ENCODE measurements around the gene SUPT6H. TPM values are rescaled to one million over a fixed set of nuclear protein-coding genes. Genes with fewer than 3 reads are reported as not detected.
"Not testable (repeated sequence)": the region's sequence is repeated elsewhere in the genome, so short reads cannot be mapped to it uniquely, and the experiment has no call there.

SUPT6H gene
- total RNA-seq, 1 experiment from 2014 or later = 25.1 TPM

DNA sequence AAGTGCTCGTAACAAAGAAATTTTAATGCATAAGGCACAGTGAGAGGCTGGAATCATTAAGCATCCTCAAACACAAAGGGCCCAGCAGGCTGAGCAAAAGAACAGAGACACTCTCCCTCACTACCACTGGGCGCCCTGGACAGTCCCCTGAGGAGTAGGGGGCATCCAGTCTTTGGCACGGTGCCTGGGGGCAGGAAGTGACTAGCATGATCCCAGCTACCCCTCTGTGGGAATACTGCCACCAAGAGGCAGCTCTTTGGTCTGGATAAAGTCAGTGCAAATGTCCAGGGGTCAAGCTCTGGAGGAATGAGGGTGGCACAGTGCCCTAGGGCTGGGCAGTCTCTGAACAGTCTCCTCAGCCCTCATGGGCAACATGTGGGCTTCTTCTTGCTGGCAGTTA is 52.3 kb downstream of the SUPT6H start:
- DNase-seq = no peak
- H3K36me3 ChIP-seq (replicated peaks; ENCODE audit: control insufficient read depth, insufficient read depth, low read length) = peaks cover 16% of the 10 kb centered on the region
- H3K27me3 ChIP-seq (ENCODE audit: control insufficient read depth, insufficient read depth, low read length) = no peaks in the 10 kb centered on the region
- no peak overlapping the region for H3K4me3 ChIP-seq (ENCODE audit: insufficient read depth, low read depth, low read length)

DNA sequence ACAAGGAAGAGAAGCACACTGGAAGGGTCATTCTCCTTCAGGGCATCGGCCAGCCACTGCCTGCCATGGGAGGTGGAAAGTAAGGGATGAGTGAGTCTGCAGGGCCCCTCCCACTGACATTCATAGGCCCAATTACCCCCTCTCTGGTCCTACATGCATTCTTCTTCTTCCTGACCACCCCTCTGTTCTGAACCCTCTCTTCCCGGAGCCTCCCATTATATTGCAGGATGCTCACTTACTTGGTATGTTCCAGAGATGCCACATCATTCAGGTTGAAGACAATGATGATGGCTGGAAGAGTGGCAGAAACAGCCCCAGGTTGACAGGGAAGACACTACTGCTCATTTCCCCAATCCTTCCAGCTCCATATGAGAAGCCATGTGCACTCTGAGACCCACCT is 53.2 kb downstream of the SUPT6H start:
- peaks cover 16% of the 10 kb centered on the region for H3K36me3 ChIP-seq (replicated peaks; ENCODE audit: control insufficient read depth, insufficient read depth, low read length)
- no peak for DNase-seq
- H3K4me3 ChIP-seq (ENCODE audit: insufficient read depth, low read depth, low read length) = no peak overlapping the region
- H3K27me3 ChIP-seq (ENCODE audit: control insufficient read depth, insufficient read depth, low read length) = no peaks in the 10 kb centered on the region

DNA sequence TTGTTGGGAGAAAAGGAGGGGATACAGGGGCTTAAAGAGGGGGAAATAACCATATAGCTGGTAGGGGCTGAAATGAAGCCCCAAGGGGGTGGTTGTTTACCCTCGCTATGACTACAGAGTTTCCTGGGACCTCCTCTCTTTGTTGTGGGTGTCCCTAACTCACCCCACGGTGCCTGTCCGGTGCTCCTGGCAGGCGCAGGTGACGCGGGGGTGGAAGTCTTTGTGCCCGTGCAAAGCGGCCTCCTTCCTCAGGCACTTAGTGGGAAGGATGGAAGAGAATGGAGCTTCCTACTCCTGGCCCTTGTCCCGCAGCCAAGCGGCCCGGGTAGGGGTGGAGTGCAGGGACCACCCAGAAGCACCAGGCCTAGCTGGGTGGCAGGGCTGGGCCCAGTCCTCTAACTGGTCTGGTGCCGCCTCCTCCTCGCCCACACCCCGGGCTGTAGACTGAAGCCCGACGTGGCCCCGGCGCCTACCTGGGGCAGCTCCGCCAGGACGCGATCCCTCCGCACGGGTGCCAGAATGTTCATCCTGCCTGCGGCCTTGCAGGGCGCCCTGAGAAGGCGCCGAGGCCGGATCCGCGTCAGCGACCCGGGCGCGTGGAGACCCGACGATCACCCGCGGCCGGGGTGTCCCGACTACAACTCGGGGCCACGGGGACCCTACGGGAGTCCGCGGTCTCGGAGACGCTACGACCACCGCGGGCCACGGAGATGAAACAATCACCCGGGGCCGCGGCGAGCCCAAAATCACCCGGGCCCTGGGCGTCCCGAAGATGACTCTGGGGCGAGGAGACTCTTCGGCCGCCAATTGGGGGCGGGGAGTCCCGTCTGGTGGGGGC is 55.0 kb downstream of the SUPT6H start:
- Histone ChIP-seq H3K4me3 (ENCODE audit: insufficient read depth, low read depth, low read length) (peak overlapping the region; percentile 87), H3K27me3 (ENCODE audit: control insufficient read depth, insufficient read depth, low read length) (no peaks in the 10 kb centered on the region), H3K36me3 (replicated peaks; ENCODE audit: control insufficient read depth, insufficient read depth, low read length) (peaks cover 26% of the 10 kb centered on the region)
- peak; percentile 77 for DNase-seq

DNA sequence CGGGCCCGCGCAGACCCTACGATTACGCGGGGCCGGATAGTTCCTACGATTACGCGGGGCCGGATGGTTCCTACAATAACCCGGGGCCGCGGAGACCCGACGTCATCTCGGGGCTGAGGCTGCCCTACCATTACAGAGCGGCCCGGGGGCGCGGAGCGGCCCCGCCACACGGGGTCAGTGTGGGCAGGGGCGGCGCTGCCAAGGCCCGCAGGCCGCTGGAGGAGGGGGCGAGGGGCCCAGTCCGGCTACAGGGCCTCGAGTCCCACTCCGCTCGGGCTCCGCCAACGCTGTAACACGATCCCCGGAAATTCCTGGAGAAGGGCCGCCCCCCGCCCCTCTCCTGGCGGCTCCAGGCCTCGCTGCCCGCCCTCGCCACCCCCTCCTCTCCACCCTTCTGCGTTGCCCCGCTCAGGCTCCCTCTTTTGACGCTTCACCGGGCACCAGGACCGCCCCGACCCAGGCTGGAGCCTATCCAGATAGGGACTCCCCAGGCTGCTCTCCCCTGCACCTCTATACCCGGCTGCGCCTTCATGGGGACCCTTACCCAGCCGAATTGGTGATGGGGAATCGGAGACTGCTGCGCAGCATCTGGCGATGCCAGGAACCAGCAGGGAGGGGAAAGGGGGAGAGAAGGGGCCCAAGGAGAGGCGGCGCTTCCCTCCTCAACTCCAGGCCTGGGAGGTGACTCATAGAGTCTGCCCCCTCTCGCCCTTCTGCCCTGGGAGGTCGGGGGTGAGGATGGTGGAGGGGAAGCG is 55.8 kb downstream of the SUPT6H start, which contains the start of gene RAB34:
Gene RAB34 (minus strand): TSS at position 291 of the 755 bp plus-strand sequence. CDS start 602 bp downstream, outside the sequence.
- peaks cover 32% of the 10 kb centered on the region for H3K36me3 ChIP-seq (replicated peaks; ENCODE audit: control insufficient read depth, insufficient read depth, low read length)
- H3K27me3 ChIP-seq (ENCODE audit: control insufficient read depth, insufficient read depth, low read length) = no peaks in the 10 kb centered on the region
- peak; percentile 96 for DNase-seq
- H3K4me3 ChIP-seq (ENCODE audit: insufficient read depth, low read depth, low read length) = peak within 1 kb of the TSS; percentile 87

DNA sequence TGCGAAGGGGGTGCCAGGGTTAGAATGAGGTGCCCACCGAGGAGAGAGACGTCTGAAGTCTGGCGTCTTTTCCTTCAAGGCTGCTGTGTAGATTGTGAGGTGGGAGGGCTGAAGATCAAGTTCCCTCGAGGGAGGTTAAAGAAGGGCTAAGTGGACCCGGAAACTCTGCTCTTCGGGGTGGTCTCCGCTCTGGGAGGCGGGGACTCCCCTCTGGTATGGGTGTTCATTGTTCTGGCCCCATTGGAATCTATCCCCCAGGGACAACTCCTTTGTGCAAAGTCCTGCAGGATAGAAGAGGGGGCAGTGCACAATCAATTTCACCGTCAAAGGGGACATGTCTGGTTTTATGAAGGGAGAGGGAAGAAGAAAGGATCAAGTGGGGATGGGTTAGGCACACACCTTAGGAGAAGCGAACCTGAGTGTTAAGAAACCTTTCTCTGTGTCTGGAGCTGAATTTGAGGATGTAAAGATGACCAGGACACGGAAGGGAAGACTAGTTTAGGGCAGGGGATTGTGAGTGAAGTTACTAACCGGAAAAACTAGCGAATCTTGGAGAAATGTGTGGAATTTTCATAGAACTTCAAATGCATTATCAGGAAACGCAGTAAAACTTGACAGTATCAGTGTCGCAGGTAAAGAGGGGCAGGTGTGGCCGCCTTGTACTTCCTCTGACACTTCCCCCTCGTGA is 56.5 kb downstream of the SUPT6H start:
- Histone ChIP-seq H3K36me3 (replicated peaks; ENCODE audit: control insufficient read depth, insufficient read depth, low read length) (peaks cover 39% of the 10 kb centered on the region), H3K27me3 (ENCODE audit: control insufficient read depth, insufficient read depth, low read length) (no peaks in the 10 kb centered on the region), H3K4me3 (ENCODE audit: insufficient read depth, low read depth, low read length) (peak overlapping the region; percentile 87)
- no peak for DNase-seq

DNA sequence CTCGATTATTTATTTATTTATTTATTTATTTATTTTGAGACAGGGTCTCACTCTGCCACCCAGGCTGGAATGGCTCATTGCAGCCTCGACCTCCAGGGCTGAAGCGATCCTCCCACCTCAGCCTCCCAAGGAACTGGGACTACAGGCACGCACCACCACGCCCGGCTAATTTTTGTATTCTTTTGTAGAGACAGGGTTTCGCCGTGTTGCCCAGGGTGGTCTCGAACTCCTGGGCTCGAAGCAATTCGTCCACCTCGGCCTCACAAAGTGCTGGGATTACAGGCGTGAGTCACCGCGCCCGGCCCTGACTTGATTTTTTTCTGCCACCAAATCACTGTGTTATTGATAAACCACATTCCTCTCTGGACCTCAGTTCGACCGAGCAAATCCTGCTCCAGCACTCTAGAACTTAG is 57.0 kb downstream of the SUPT6H start:
- Histone ChIP-seq H3K36me3 (replicated peaks; ENCODE audit: control insufficient read depth, insufficient read depth, low read length) (peaks cover 43% of the 10 kb centered on the region), H3K27me3 (ENCODE audit: control insufficient read depth, insufficient read depth, low read length) (no peaks in the 10 kb centered on the region), H3K4me3 (ENCODE audit: insufficient read depth, low read depth, low read length) (peak overlapping the region; percentile 42)
- DNase-seq = no peak

DNA sequence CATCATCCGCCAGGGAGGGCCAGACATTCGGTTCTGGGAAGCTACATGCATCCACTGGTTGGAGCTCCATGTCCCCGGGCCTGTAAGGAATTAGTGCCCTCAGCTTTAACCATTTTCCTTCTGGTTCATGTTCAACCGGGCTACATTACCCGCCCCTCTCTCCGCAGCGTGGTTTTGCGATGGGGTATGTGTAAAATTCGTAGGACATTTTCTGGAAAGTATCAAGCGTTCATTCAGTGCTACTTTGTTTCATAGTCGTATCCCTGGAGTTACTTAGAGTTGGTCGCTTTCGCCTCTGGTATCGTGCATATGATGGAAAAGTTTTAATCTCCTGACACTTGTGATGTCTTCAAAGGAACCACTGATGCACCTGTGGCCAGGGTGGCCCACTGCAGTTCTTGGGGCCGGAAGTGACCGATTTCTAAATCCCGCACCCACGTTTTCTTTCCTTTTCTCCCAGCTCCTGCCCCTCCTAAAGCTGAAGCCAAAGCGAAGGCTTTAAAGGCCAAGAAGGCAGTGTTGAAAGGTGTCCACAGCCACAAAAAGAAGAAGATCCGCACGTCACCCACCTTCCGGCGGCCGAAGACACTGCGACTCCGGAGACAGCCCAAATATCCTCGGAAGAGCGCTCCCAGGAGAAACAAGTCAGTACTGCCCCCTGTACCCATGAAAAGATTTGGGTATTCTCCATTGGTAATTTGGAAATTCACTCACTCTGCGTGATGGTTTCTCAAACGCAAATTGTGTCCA is 58.4 kb downstream of the SUPT6H start:
- DNase-seq = no peak
- peaks cover 37% of the 10 kb centered on the region for H3K36me3 ChIP-seq (replicated peaks; ENCODE audit: control insufficient read depth, insufficient read depth, low read length)
- H3K27me3 ChIP-seq (ENCODE audit: control insufficient read depth, insufficient read depth, low read length) = no peaks in the 10 kb centered on the region
- H3K4me3 ChIP-seq (ENCODE audit: insufficient read depth, low read depth, low read length) = peak overlapping the region; percentile 94

DNA sequence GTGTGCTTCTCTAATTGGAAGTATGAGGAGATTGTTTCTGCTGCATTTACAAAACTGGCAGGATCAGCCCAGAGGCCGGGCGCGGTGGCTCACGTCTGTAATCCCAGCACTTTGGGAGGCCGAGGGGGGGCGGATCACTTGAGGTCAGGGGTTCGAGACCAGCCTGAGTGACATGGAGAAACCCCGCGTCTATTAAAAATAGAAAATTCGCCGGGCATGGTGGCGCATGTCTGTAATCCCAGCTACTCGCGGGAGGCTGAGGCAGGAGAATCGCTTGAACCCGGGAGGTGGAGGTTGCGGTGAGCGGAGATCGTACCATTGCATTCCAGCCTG is 59.0 kb downstream of the SUPT6H start:
- H3K4me3 ChIP-seq (ENCODE audit: insufficient read depth, low read depth, low read length) = peak overlapping the region; percentile 94
- not testable (repeated sequence) for H3K27me3 ChIP-seq (ENCODE audit: control insufficient read depth, insufficient read depth, low read length); DNase-seq
- H3K36me3 ChIP-seq (replicated peaks; ENCODE audit: control insufficient read depth, insufficient read depth, low read length) = peaks cover 34% of the 10 kb centered on the region

DNA sequence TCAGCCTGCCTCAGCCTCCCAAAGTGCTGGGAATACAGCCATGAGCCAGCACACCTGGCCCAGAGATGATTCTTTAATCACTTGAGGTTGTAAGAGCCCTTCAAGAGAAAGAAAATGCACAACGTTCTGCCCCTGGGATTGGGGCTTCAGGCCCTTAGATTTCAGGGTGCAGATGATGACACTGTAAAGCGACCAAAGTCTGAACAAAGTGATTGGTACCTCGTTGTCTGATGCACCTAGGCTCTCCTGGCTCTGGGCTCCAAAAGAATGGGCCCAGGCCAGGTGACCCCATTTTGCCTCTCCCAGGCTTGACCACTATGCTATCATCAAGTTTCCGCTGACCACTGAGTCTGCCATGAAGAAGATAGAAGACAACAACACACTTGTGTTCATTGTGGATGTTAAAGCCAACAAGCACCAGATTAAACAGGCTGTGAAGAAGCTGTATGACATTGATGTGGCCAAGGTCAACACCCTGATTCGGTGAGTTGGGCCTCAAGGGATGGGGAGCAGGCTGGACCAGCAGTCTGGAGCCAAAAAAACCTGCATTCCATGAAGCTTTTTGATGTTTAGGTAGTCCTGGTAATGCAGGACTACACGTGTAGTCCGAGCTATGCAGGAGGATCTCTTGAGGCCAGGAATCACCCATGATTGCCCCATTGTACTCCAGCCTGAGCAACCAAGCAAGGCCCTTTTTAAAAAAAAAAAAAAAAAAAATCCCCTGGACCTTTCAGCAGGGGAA is 60.6 kb downstream of the SUPT6H start:
- Histone ChIP-seq H3K36me3 (replicated peaks; ENCODE audit: control insufficient read depth, insufficient read depth, low read length) (peaks cover 34% of the 10 kb centered on the region), H3K4me3 (ENCODE audit: insufficient read depth, low read depth, low read length) (no peak overlapping the region), H3K27me3 (ENCODE audit: control insufficient read depth, insufficient read depth, low read length) (no peaks in the 10 kb centered on the region)
- no peak for DNase-seq

DNA sequence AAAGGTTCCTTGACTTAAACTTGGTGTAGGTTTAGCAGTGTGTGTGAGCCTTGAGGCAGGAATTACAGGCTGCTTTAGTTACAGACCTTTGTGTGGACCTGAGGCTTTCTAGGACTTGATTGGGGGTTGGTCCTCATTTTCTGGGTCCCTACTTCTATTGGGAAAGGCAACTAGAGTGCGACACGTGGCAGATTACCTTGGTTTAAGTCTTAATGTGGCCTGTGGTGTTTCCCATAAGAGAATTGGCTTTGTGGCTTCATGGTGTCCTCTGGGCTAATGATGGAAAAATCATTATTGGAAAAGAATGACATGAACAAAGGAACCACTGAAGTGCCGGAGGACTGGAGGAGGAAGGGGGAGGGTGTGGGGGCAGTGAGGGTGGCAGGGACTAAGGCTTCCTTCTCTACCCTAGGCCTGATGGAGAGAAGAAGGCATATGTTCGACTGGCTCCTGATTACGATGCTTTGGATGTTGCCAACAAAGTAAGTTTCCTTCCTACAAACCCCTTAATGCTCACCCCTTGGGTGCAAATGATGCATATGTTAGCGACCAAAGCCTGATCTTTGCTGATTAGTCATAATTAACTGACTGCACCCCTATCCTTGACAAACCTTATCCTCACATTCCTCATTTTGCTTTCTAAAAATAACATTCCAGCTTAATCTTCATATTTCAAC is 61.3 kb downstream of the SUPT6H start:
- H3K36me3 ChIP-seq (replicated peaks; ENCODE audit: control insufficient read depth, insufficient read depth, low read length) = peaks cover 34% of the 10 kb centered on the region
- H3K27me3 ChIP-seq (ENCODE audit: control insufficient read depth, insufficient read depth, low read length) = no peaks in the 10 kb centered on the region
- H3K4me3 ChIP-seq (ENCODE audit: insufficient read depth, low read depth, low read length) = no peak overlapping the region
- no peak for DNase-seq

DNA sequence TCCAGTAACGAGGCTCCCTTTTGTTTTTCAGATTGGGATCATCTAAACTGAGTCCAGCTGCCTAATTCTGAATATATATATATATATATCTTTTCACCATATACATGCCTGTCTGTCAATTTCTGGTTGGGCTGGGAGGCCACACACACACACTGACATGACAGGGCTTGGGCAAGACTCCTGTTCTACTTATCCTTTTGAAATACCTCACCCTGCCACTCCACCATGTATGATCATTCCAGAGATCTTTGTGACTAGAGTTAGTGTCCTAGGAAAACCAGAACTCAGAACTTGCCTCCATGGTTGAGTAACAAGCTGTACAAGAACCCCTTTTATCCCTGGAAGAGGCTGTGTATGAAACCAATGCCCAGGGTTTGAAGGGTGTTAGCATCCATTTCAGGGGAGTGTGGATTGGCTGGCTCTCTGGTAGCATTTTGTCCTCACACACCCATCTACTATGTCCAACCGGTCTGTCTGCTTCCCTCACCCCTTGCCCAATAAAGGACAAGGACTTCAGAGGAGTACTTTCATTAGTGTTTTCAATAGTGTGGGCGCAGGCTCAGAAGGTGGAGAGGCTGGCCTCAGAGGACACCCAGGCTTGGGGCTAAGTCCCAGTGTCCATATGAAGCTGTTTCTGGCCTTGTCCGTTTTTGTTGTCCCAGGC is 62.0 kb downstream of the SUPT6H start:
- H3K36me3 ChIP-seq (replicated peaks; ENCODE audit: control insufficient read depth, insufficient read depth, low read length) = peaks cover 34% of the 10 kb centered on the region
- not testable (repeated sequence) for H3K27me3 ChIP-seq (ENCODE audit: control insufficient read depth, insufficient read depth, low read length); H3K4me3 ChIP-seq (ENCODE audit: insufficient read depth, low read depth, low read length); DNase-seq

DNA sequence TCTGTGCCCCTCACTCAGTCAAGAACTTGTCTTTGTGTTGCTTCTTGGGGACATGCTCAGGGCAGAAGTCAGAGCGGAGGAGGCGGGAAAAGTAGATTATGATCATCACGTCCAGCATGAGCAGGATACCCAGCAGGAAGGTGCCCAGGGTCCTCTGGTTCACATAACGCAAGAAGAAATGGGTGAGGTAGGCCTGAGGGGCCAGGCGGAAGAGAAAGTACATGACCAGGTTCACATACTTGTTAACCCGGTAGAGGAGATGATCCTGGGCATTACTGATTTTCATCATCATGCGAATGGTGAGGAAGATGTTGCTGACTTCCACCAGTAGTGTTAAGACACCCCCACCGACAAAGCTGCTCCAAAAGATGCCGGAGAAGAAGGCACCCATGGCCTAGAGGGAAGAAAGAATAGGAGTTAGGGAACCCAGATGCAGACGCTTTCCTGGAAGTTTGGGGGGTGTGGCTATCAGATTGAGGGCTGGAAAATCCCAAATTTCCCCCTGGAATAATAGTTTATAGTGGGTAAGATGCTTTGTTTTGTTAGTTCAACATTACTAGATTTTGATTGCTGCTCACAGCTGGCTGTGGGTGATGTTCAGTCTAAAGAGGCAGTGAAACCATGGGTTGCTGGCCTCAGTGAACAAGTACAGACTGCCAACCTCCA is 62.6 kb downstream of the SUPT6H start:
- peak overlapping the region; percentile 82 for H3K4me3 ChIP-seq (ENCODE audit: insufficient read depth, low read depth, low read length)

More for the DNA sequence above, 62.6 kb downstream of the SUPT6H start:
- no peak for DNase-seq
- peaks cover 34% of the 10 kb centered on the region for H3K36me3 ChIP-seq (replicated peaks; ENCODE audit: control insufficient read depth, insufficient read depth, low read length)
- H3K27me3 ChIP-seq (ENCODE audit: control insufficient read depth, insufficient read depth, low read length) = no peaks in the 10 kb centered on the region
